ENCODE measurements around the gene NTF3. TPM values are rescaled to one million over a fixed set of nuclear protein-coding genes. Genes with fewer than 3 reads are reported as not detected.

Gene NTF3
- total RNA-seq, 2 experiments from 2014 or later = not detected

DNA sequence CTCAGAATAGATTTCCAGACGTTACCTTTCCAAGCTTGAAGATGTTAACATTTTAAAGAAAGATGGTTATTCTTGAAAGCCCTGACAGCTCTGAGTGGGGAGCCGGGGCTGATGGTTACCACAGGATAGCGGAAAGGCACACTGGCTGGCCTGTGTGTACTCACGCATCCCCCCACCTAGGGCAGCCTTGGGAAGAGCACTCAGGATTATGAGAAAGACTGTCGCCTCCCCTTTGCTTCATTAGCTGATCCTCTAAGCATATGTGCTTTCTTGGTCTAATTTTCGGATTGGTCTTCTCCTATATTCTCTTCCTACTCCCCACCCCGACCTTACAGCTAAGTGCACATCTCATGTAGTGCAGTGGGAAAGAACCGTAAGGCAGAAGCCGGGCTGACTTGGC is 20.7 kb downstream of the NTF3 start:
- no peak for DNase-seq
- CTCF ChIA-PET = no interaction called here
- Mint-ChIP-seq H3K27ac (no peak overlapping the region), H3K36me3 (ENCODE audit: low read depth) (no peaks in the 10 kb centered on the region), H3K9me3 (no peaks in the 10 kb centered on the region), H3K4me3 (no peak overlapping the region), H3K4me1 (ENCODE audit: low read depth) (peaks cover 7% of the 10 kb centered on the region), H3K27me3 (ENCODE audit: low read depth) (peaks cover 8% of the 10 kb centered on the region)
- intact Hi-C loops (cut with micrococcal nuclease) = no loop called here

DNA sequence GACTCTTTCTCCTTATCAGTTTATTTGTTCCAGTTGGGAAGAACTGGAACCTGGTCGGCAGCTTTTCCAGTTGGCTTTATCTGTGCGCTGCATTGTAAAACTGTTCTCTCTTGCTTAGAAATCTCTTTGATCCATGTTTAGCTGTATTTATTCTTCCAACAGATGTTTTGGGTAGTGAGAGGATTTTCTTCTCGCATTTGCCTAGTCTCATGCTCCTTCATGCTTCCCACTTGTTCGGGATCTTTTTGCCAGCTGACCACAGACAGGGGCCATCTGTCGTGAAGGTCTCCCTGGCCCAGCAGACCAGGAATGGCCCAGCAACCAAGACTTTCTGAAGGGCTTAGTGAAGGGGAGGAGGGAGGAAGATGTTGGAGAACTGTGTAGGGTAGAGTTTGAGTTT is 21.6 kb downstream of the NTF3 start:
- H3K9me3 Mint-ChIP-seq = no peaks in the 10 kb centered on the region

GRCh38 chr12:5455045-5455444 is 23.1 kb downstream of the NTF3 start:
- H3K9me3 Mint-ChIP-seq = no peaks in the 10 kb centered on the region
- peaks cover 8% of the 10 kb centered on the region for H3K27me3 Mint-ChIP-seq (ENCODE audit: low read depth)
- no peak overlapping the region for H3K27ac Mint-ChIP-seq
- intact Hi-C loops (cut with micrococcal nuclease) = no loop called here
- no peak overlapping the region for H3K4me3 Mint-ChIP-seq
- CTCF ChIA-PET = no interaction called here
- DNase-seq = no peak
- H3K36me3 Mint-ChIP-seq (ENCODE audit: low read depth) = no peaks in the 10 kb centered on the region
- peaks cover 7% of the 10 kb centered on the region for H3K4me1 Mint-ChIP-seq (ENCODE audit: low read depth)

More for the DNA sequence above, 21.6 kb downstream of the NTF3 start:
- no peak overlapping the region for H3K4me3 Mint-ChIP-seq
- H3K4me1 Mint-ChIP-seq (ENCODE audit: low read depth) = peaks cover 7% of the 10 kb centered on the region
- H3K27ac Mint-ChIP-seq = no peak overlapping the region
- CTCF ChIA-PET = interaction anchor here (0.7 kb wide), 1 partner anchor 72 kb away, joined by 3 read pairs; no protein-coding TSS in a partner anchor
- intact Hi-C loops (cut with micrococcal nuclease) = no loop called here
- no peaks in the 10 kb centered on the region for H3K36me3 Mint-ChIP-seq (ENCODE audit: low read depth)
- H3K27me3 Mint-ChIP-seq (ENCODE audit: low read depth) = peaks cover 8% of the 10 kb centered on the region
- DNase-seq = no peak

GRCh38 chr12:5456030-5456429 is 24.1 kb downstream of the NTF3 start:
- Mint-ChIP-seq H3K4me1 (ENCODE audit: low read depth) (peaks cover 7% of the 10 kb centered on the region), H3K27ac (no peak overlapping the region), H3K4me3 (no peak overlapping the region), H3K9me3 (no peaks in the 10 kb centered on the region), H3K27me3 (ENCODE audit: low read depth) (peaks cover 8% of the 10 kb centered on the region), H3K36me3 (ENCODE audit: low read depth) (no peaks in the 10 kb centered on the region)
- CTCF ChIA-PET = no interaction called here
- no peak for DNase-seq
- intact Hi-C loops (cut with micrococcal nuclease) = no loop called here

DNA sequence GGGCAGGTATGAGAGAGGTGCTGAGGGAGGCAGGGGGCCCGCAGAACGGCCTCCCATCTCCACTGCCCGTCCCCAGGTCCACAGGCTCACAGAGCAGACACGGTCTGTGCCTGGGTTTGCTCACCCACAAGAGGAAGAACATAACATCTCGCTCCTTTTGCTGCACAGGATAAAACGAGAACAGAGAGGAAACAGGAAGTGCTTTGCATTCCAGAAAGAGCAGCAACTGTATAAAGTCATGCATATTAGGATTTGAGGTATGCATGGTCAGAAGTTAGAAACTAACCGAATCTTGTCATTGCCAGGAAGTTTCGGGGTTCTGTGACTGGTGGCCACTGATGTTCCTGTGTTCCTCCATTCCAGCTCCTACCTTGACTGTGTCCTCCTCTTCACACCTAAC is 25.0 kb downstream of the NTF3 start:
- Mint-ChIP-seq H3K36me3 (ENCODE audit: low read depth) (no peaks in the 10 kb centered on the region), H3K4me3 (no peak overlapping the region), H3K4me1 (ENCODE audit: low read depth) (peaks cover 7% of the 10 kb centered on the region), H3K9me3 (no peaks in the 10 kb centered on the region), H3K27me3 (ENCODE audit: low read depth) (peaks cover 8% of the 10 kb centered on the region), H3K27ac (no peak overlapping the region)
- DNase-seq = no peak
- intact Hi-C loops (cut with micrococcal nuclease) = no loop called here
- CTCF ChIA-PET = no interaction called here

GRCh38 chr12:5458229-5459050 is 26.5 kb downstream of the NTF3 start:
- peaks cover 7% of the 10 kb centered on the region for H3K4me1 Mint-ChIP-seq (ENCODE audit: low read depth)
- no peaks in the 10 kb centered on the region for H3K9me3 Mint-ChIP-seq
- no peak overlapping the region for H3K27ac Mint-ChIP-seq
- DNase-seq = no peak
- H3K27me3 Mint-ChIP-seq (ENCODE audit: low read depth) = peaks cover 2% of the 10 kb centered on the region
- intact Hi-C loops (cut with micrococcal nuclease) = no loop called here
- no peaks in the 10 kb centered on the region for H3K36me3 Mint-ChIP-seq (ENCODE audit: low read depth)
- H3K4me3 Mint-ChIP-seq = no peak overlapping the region
- CTCF ChIA-PET = no interaction called here

GRCh38 chr12:5459051-5459782 is 27.3 kb downstream of the NTF3 start:
- H3K4me1 Mint-ChIP-seq (ENCODE audit: low read depth) = peaks cover 7% of the 10 kb centered on the region
- DNase-seq = no peak
- H3K27ac Mint-ChIP-seq = no peak overlapping the region
- no peaks in the 10 kb centered on the region for H3K36me3 Mint-ChIP-seq (ENCODE audit: low read depth)
- intact Hi-C loops (cut with micrococcal nuclease) = no loop called here
- CTCF ChIA-PET = no interaction called here
- no peaks in the 10 kb centered on the region for H3K27me3 Mint-ChIP-seq (ENCODE audit: low read depth)
- H3K4me3 Mint-ChIP-seq = no peak overlapping the region
- H3K9me3 Mint-ChIP-seq = no peaks in the 10 kb centered on the region

GRCh38 chr12:5460817-5461216 is 28.9 kb downstream of the NTF3 start:
- Mint-ChIP-seq H3K27me3 (ENCODE audit: low read depth) (no peaks in the 10 kb centered on the region), H3K27ac (no peak overlapping the region), H3K36me3 (ENCODE audit: low read depth) (no peaks in the 10 kb centered on the region), H3K9me3 (no peaks in the 10 kb centered on the region), H3K4me3 (no peak overlapping the region), H3K4me1 (ENCODE audit: low read depth) (peaks cover 7% of the 10 kb centered on the region)
- intact Hi-C loops (cut with micrococcal nuclease) = no loop called here
- CTCF ChIA-PET = no interaction called here
- DNase-seq = no peak

DNA sequence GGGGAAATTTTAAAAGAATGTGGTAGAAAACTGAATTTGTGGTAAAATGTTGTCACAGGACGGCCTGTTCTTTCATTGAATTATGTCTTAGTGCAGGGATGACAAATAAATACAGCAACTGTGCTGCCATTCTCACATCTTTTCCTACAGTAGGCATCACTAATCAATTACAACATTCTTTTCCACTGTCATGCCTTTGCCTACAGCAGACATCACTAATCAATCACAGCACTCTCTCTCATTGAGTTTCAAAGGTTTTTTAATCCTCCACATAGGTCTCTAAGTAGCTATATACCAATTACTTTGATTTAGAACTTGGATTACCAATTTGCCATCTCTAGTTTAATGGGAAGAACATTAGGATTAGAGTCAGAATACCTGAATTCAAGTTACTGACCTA is 30.1 kb downstream of the NTF3 start:
- DNase-seq = no peak
- no peaks in the 10 kb centered on the region for H3K36me3 Mint-ChIP-seq (ENCODE audit: low read depth)
- H3K4me1 Mint-ChIP-seq (ENCODE audit: low read depth) = peaks cover 4% of the 10 kb centered on the region
- H3K4me3 Mint-ChIP-seq = no peak overlapping the region
- CTCF ChIA-PET = no interaction called here
- H3K27ac Mint-ChIP-seq = no peak overlapping the region
- no peaks in the 10 kb centered on the region for H3K27me3 Mint-ChIP-seq (ENCODE audit: low read depth)
- intact Hi-C loops (cut with micrococcal nuclease) = no loop called here
- H3K9me3 Mint-ChIP-seq = no peaks in the 10 kb centered on the region

GRCh38 chr12:5464096-5464495 is 32.2 kb downstream of the NTF3 start:
- H3K27ac Mint-ChIP-seq = no peak overlapping the region
- no peaks in the 10 kb centered on the region for H3K36me3 Mint-ChIP-seq (ENCODE audit: low read depth)
- CTCF ChIA-PET = no interaction called here
- intact Hi-C loops (cut with micrococcal nuclease) = no loop called here
- DNase-seq = no peak
- H3K9me3 Mint-ChIP-seq = no peaks in the 10 kb centered on the region
- no peaks in the 10 kb centered on the region for H3K4me1 Mint-ChIP-seq (ENCODE audit: low read depth)
- H3K4me3 Mint-ChIP-seq = no peak overlapping the region
- no peaks in the 10 kb centered on the region for H3K27me3 Mint-ChIP-seq (ENCODE audit: low read depth)

DNA sequence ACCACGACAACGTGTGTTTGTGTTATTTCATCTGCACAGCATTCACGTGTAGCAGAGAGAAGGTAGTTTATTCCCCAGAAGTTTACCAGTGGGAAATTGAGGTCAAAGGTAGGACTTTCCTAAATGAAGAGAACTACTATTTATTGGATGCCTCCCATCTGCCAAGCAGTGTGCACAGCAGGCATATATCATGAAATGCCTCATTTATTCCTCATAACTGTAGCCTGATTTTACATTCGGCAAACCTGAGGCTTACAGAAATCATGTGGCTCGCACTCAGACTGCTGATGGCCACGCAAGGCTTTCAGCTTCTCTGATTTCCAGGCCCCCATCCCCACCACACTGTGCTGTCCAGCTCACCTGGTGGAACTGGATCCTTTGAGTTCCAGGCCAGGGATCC is 33.5 kb downstream of the NTF3 start:
- Mint-ChIP-seq H3K27ac (no peak overlapping the region), H3K9me3 (no peaks in the 10 kb centered on the region), H3K27me3 (ENCODE audit: low read depth) (no peaks in the 10 kb centered on the region), H3K4me1 (ENCODE audit: low read depth) (no peaks in the 10 kb centered on the region), H3K36me3 (ENCODE audit: low read depth) (no peaks in the 10 kb centered on the region), H3K4me3 (no peak overlapping the region)
- intact Hi-C loops (cut with micrococcal nuclease) = no loop called here
- no peak for DNase-seq
- CTCF ChIA-PET = no interaction called here

GRCh38 chr12:5466521-5466960 is 34.6 kb downstream of the NTF3 start:
- peaks cover 3% of the 10 kb centered on the region for H3K27me3 Mint-ChIP-seq (ENCODE audit: low read depth)
- no peaks in the 10 kb centered on the region for H3K36me3 Mint-ChIP-seq (ENCODE audit: low read depth)
- H3K4me1 Mint-ChIP-seq (ENCODE audit: low read depth) = no peaks in the 10 kb centered on the region
- intact Hi-C loops (cut with micrococcal nuclease) = no loop called here
- no peak overlapping the region for H3K4me3 Mint-ChIP-seq
- DNase-seq = no peak
- no peaks in the 10 kb centered on the region for H3K9me3 Mint-ChIP-seq
- CTCF ChIA-PET = no interaction called here
- H3K27ac Mint-ChIP-seq = no peak overlapping the region

- no peaks in the 10 kb centered on the region for H3K36me3 Mint-ChIP-seq (ENCODE audit: low read depth)
- no peak overlapping the region for H3K27ac Mint-ChIP-seq
- CTCF ChIA-PET = no interaction called here
- H3K9me3 Mint-ChIP-seq = no peaks in the 10 kb centered on the region
- H3K27me3 Mint-ChIP-seq (ENCODE audit: low read depth) = peaks cover 3% of the 10 kb centered on the region
- H3K4me3 Mint-ChIP-seq = no peak overlapping the region
- no peaks in the 10 kb centered on the region for H3K4me1 Mint-ChIP-seq (ENCODE audit: low read depth)
- no peak for DNase-seq
- intact Hi-C loops (cut with micrococcal nuclease) = no loop called here
These were observed 36.0 kb downstream of the NTF3 start for GRCh38 chr12:5467931-5468330.

Measured in activated naive CD4-positive, alpha-beta T cell treated with anti-CD3 and anti-CD28 coated beads for 36 hours (primary cell).